Mesendoderm (in vitro differentiated cells): ENCODE results near the gene ZG16B.

ENCODE experiments used
- DNase-seq: peaks from one replicate; pipeline ENCODE4 v3.0.0; 2013
- H2AK5ac ChIP-seq: 2 replicates; pipeline ENCODE4 v1.6.1; 2013; ENCODE audit warnings: low read length, inconsistent platforms
- H2BK120ac ChIP-seq: 2 replicates; pipeline ENCODE4 v1.6.1; 2013; ENCODE audit warnings: low read depth, mild to moderate bottlenecking, low read length, moderate library complexity, mixed read lengths
- H2BK15ac ChIP-seq: replicated peaks from 2 replicates; pipeline ENCODE4 v1.6.1; 2013; ENCODE audit warnings: low read depth, mild to moderate bottlenecking, moderate library complexity
- H2BK5ac ChIP-seq: 2 replicates; pipeline ENCODE4 v1.6.1; 2013; ENCODE audit warnings: low read length, inconsistent platforms
- H3K18ac ChIP-seq: 2 replicates; pipeline ENCODE4 v1.6.1; 2013; ENCODE audit warnings: mild to moderate bottlenecking, low read length, mixed read lengths
- H3K23ac ChIP-seq: one replicate; pipeline ENCODE4 v1.6.1; 2013; ENCODE audit warnings: low read length
- H3K27ac ChIP-seq: 2 replicates; pipeline ENCODE4 v1.5.1; 2013; ENCODE audit warnings: low read depth, mild to moderate bottlenecking, inconsistent platforms, low read length, moderate library complexity
- H3K27me3 ChIP-seq: 2 replicates; pipeline ENCODE4 v1.6.1; 2013; ENCODE audit warnings: low read length, control low read depth, mild to moderate bottlenecking, inconsistent platforms; ENCODE audit not compliant: insufficient read depth, poor library complexity
- H3K36me3 ChIP-seq: 2 replicates; pipeline ENCODE4 v1.6.1; 2013; ENCODE audit warnings: low read length, inconsistent platforms; ENCODE audit not compliant: control insufficient read depth, insufficient read depth
- H3K4ac ChIP-seq: one replicate; pipeline ENCODE4 v1.6.1; 2013; ENCODE audit warnings: low read depth, mild to moderate bottlenecking, low read length, moderate library complexity
- H3K4me1 ChIP-seq: 2 replicates; pipeline ENCODE4 v1.6.1; 2013; ENCODE audit warnings: low read depth, low read length, inconsistent platforms; ENCODE audit not compliant: control insufficient read depth
- H3K4me2 ChIP-seq: 2 replicates; pipeline ENCODE4 v1.6.1; 2013; ENCODE audit warnings: low read length
- H3K4me3 ChIP-seq: 2 replicates; pipeline ENCODE4 v1.5.1; 2013; ENCODE audit warnings: mild to moderate bottlenecking, low read length
- H3K56ac ChIP-seq: one replicate; pipeline ENCODE4 v1.6.1; 2013; ENCODE audit warnings: low read length
- H3K79me1 ChIP-seq: 2 replicates; pipeline ENCODE4 v1.6.1; 2013; ENCODE audit warnings: low read length, inconsistent platforms
- H3K79me2 ChIP-seq: 2 replicates; pipeline ENCODE4 v1.6.1; 2013; ENCODE audit warnings: mild to moderate bottlenecking, low read length; ENCODE audit not compliant: control insufficient read depth, insufficient read depth
- H3K9ac ChIP-seq: 2 replicates; pipeline ENCODE4 v1.6.1; 2013; ENCODE audit warnings: low read length, inconsistent platforms
- H4K5ac ChIP-seq: one replicate; pipeline ENCODE4 v1.6.1; 2013; ENCODE audit warnings: low read length
- H4K8ac ChIP-seq: one replicate; pipeline ENCODE4 v1.6.1; 2013; ENCODE audit warnings: low read depth, mild to moderate bottlenecking, control low read depth, low read length, moderate library complexity
- WGBS: extraction: QIAGEN DNeasy Blood & Tissue Kit; methylation state at CpG from one replicate; pipeline ENCODE4 v1.1.7; 2013; ENCODE audit warnings: low lambda C conversion rate, missing lambda C conversion rate; ENCODE audit not compliant: insufficient coverage; ENCODE audit errors: extremely low coverage; 5-methylcytosine and 5-hydroxymethylcytosine counted together

The ZG16B gene

DNA sequence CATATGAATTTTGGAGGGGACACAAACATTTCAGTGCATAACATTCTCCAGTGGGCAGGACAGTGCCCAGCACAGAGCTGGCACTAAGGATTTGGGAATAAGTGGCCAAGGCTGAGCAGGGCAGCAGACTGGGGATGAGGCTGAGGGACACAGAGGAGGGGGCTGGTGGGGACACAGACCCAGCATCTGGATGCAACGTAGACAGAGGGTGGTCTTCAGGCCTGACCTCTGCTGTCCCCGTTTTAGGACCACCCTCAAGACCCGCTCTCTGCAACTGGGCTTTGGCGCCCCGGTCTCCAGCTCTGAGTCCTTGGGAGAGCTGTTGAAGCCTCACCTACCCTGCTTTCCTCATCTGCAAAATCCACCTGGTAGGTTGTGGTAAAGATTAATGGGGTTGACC, 39.5 kb upstream of the ZG16B start:
- Histone ChIP-seq H3K23ac (no peak overlapping the region), H3K18ac (no peak overlapping the region), H3K79me2 (no peaks in the 10 kb centered on the region), H3K79me1 (no peaks in the 10 kb centered on the region), H3K4me3 (no peak overlapping the region), H3K4me1 (no peaks in the 10 kb centered on the region), H3K27me3 (no peaks in the 10 kb centered on the region), H2BK120ac (no peak overlapping the region), H3K56ac (no peak overlapping the region), H2BK5ac (no peak overlapping the region), H3K9ac (no peak overlapping the region), H3K36me3 (no peaks in the 10 kb centered on the region), H2BK15ac (no peak overlapping the region), H4K8ac (no peak overlapping the region), H3K4ac (no peak overlapping the region), H4K5ac (no peak overlapping the region), H3K27ac (no peak overlapping the region), H3K4me2 (no peak overlapping the region), H2AK5ac (no peak overlapping the region)
- no peak for DNase-seq
- no CpG with 5 or more reads among the region's 5 CpGs for WGBS

DNA sequence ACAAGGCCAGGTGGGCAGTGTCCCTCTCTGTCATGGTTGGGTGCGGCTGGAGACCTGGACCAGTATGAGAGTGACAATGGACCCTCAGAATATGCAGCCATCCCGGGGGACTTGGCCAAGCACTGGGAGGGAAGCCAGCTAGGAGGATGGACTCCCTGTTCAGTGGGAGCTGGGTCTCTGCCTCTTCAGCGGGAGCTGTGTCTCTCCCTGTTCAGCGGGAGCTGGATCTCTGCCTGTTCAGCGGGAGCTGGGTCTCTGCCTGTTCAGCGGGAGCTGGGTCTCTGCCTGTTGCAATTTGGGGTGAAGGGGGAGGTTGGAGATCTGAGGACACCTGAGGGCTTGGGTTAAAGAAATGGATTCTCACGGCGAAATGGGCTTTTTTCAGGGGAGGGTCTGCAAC, 38.9 kb upstream of the ZG16B start:
- Histone ChIP-seq H4K8ac (no peak overlapping the region), H3K23ac (no peak overlapping the region), H2BK15ac (no peak overlapping the region), H4K5ac (no peak overlapping the region), H2AK5ac (no peak overlapping the region), H3K79me2 (no peaks in the 10 kb centered on the region), H2BK5ac (no peak overlapping the region), H3K27ac (no peak overlapping the region), H3K9ac (no peak overlapping the region), H3K79me1 (no peaks in the 10 kb centered on the region), H3K4me1 (no peaks in the 10 kb centered on the region), H3K4me3 (no peak overlapping the region), H3K56ac (no peak overlapping the region), H3K36me3 (no peaks in the 10 kb centered on the region), H3K18ac (no peak overlapping the region), H3K27me3 (no peaks in the 10 kb centered on the region), H3K4ac (no peak overlapping the region), H3K4me2 (no peak overlapping the region), H2BK120ac (no peak overlapping the region)
- no peak for DNase-seq
- no CpG with 5 or more reads among the region's 8 CpGs for WGBS

DNA sequence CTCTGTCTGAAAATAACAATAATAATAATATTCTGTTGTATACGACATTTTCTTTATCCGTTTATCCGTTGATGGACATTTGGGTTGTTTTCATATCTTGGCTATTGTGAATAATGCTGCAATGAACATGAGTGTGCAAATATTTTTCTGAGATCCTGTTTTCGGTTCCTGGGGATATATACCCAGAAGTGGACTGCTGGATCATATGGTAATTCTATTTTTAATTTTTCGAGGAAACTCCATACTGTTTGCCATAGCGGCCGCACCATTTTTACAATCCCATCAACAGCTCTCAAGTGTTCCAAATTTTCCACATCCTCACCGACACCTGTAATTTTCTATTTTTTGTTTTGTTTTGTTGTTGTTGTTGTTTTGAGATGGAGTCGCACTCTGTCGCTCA, 37.2 kb upstream of the ZG16B start:
- Histone ChIP-seq H2BK15ac (no peak overlapping the region), H3K4me1 (no peaks in the 10 kb centered on the region), H2BK120ac (no peak overlapping the region), H2AK5ac (no peak overlapping the region), H3K4me3 (no peak overlapping the region), H3K56ac (no peak overlapping the region), H3K27ac (no peak overlapping the region), H3K4ac (no peak overlapping the region), H4K5ac (no peak overlapping the region), H3K36me3 (no peaks in the 10 kb centered on the region), H3K4me2 (no peak overlapping the region), H3K27me3 (no peaks in the 10 kb centered on the region), H3K79me2 (no peaks in the 10 kb centered on the region), H3K23ac (no peak overlapping the region), H3K18ac (no peak overlapping the region), H3K79me1 (no peaks in the 10 kb centered on the region), H3K9ac (no peak overlapping the region), H2BK5ac (no peak overlapping the region), H4K8ac (no peak overlapping the region)
- no CpG with 5 or more reads among the region's 10 CpGs for WGBS
- DNase-seq, result no peak

DNA sequence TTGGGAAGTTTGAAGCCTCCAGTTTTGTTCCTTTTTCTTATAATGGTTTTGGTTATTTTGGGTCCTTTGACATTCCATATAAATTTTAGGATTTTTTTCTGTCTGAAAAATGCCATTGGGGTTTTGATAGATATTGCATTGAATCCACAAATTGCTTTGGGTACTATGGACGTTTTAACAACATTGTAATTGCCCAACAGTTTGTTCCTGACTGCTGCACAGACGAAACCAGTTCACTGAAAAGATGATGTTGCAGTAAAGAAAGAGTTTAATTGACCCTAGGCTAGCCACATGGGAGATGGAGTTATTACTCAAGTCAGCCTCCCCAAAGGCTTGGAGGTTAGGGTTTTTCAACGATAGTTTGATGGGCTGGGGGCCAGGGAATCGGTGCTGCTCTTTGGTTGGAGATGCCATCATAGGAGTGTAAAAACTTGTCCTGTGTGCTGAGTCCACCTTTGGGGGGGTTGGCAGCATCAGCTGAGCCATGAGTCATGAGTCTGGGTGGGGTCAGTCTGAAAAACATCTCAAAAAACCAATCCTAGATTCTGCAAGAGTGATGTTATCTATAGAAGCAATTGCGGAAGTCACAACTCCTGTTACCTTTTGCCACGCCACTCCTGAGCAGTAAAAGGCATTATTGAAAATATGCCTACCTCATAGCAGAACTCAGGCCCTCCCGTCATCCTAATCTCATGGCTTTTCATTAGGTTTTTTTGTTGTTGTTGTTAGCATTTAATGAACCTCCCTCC, 34.5 kb upstream of the ZG16B start:
- H3K36me3 ChIP-seq, result no peaks in the 10 kb centered on the region
- H4K8ac ChIP-seq, result no peak overlapping the region
- no peak overlapping the region for H3K4me2 ChIP-seq
- no peaks in the 10 kb centered on the region for H3K79me1 ChIP-seq
- H3K4me1 ChIP-seq, result no peaks in the 10 kb centered on the region
- H3K23ac ChIP-seq, result no peak overlapping the region
- no peak overlapping the region for H3K4me3 ChIP-seq
- no peak overlapping the region for H3K27ac ChIP-seq
- no peak overlapping the region for H2AK5ac ChIP-seq
- H2BK5ac ChIP-seq, result no peak overlapping the region
- H2BK15ac ChIP-seq, result no peak overlapping the region
- no peak overlapping the region for H3K9ac ChIP-seq
- H3K79me2 ChIP-seq, result no peaks in the 10 kb centered on the region
- WGBS, result no CpG with 5 or more reads among the region's 7 CpGs
- no peak overlapping the region for H3K56ac ChIP-seq
- H3K18ac ChIP-seq, result no peak overlapping the region
- H3K27me3 ChIP-seq, result no peaks in the 10 kb centered on the region
- DNase-seq, result no peak
- no peak overlapping the region for H4K5ac ChIP-seq
- no peak overlapping the region for H2BK120ac ChIP-seq
- H3K4ac ChIP-seq, result no peak overlapping the region

DNA sequence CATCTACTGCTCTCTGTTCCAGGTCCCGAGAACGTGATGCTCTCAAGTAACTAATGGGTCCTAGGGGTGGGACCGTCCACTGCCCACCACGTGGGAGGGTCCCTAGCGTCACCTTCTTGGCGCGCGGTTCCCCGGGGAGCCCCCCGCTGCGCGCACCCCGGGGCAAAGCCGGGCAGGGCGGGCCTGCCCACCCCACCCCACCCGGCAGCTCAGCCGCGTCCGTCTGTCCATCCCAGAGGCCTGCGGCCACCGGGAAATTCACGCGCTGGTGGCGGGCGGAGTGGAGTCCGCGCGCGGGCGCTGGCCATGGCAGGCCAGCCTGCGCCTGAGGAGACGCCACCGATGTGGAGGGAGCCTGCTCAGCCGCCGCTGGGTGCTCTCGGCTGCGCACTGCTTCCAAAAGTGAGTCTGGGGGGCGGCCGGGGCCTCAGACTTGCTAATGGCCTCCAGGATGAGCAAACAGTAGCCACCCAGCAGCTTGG, 31.3 kb upstream of the ZG16B start:
- H3K18ac ChIP-seq, result no peak overlapping the region
- H3K27ac ChIP-seq, result no peak overlapping the region
- H3K79me2 ChIP-seq, result no peaks in the 10 kb centered on the region
- no peak for DNase-seq
- H3K23ac ChIP-seq, result no peak overlapping the region
- H3K4me3 ChIP-seq, result no peak overlapping the region
- H3K4ac ChIP-seq, result no peak overlapping the region
- H3K9ac ChIP-seq, result no peak overlapping the region
- no peak overlapping the region for H2BK120ac ChIP-seq
- no peak overlapping the region for H2BK5ac ChIP-seq
- no peak overlapping the region for H3K4me2 ChIP-seq
- no peaks in the 10 kb centered on the region for H3K27me3 ChIP-seq
- no peak overlapping the region for H4K5ac ChIP-seq
- no peak overlapping the region for H2BK15ac ChIP-seq
- H3K56ac ChIP-seq, result no peak overlapping the region
- no peaks in the 10 kb centered on the region for H3K36me3 ChIP-seq
- H3K4me1 ChIP-seq, result no peaks in the 10 kb centered on the region
- H2AK5ac ChIP-seq, result no peak overlapping the region
- no peaks in the 10 kb centered on the region for H3K79me1 ChIP-seq
- no CpG with 5 or more reads among the region's 39 CpGs for WGBS
- H4K8ac ChIP-seq, result no peak overlapping the region
